ENCODE measurements around the gene RIC8B.

RIC8B gene

GRCh38 chr12:106758349-106759110 lies 16.0 kb upstream of the RIC8B start:
- no peak for DNase-seq (ENCODE audit: low read depth)
- TF ChIP-seq, protein P1, sequence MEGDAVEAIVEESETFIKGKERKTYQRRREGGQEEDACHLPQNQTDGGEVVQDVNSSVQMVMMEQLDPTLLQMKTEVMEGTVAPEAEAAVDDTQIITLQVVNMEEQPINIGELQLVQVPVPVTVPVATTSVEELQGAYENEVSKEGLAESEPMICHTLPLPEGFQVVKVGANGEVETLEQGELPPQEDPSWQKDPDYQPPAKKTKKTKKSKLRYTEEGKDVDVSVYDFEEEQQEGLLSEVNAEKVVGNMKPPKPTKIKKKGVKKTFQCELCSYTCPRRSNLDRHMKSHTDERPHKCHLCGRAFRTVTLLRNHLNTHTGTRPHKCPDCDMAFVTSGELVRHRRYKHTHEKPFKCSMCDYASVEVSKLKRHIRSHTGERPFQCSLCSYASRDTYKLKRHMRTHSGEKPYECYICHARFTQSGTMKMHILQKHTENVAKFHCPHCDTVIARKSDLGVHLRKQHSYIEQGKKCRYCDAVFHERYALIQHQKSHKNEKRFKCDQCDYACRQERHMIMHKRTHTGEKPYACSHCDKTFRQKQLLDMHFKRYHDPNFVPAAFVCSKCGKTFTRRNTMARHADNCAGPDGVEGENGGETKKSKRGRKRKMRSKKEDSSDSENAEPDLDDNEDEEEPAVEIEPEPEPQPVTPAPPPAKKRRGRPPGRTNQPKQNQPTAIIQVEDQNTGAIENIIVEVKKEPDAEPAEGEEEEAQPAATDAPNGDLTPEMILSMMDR (IDR thresholded peaks at IDR 0.05; ENCODE audit: control insufficient read depth, extremely low read depth, insufficient read depth) = no peak
- no peak overlapping the region for H3K4me3 ChIP-seq (ENCODE audit: low read depth, low read length)

GRCh38 chr12:106759526-106760183 lies 14.8 kb upstream of the RIC8B start:
- TF ChIP-seq, protein P1 (IDR thresholded peaks at IDR 0.05; ENCODE audit: control insufficient read depth, extremely low read depth, insufficient read depth) = no peak
- DNase-seq (ENCODE audit: low read depth) = no peak
- no peak overlapping the region for H3K4me3 ChIP-seq (ENCODE audit: low read depth, low read length)

GRCh38 chr12:106760184-106760531 lies 14.3 kb upstream of the RIC8B start:
- TF ChIP-seq, protein P1 (IDR thresholded peaks at IDR 0.05; ENCODE audit: control insufficient read depth, extremely low read depth, insufficient read depth) = no peak
- H3K4me3 ChIP-seq (ENCODE audit: low read depth, low read length) = no peak overlapping the region
- DNase-seq (ENCODE audit: low read depth) = no peak

- TF ChIP-seq, protein P1 (IDR thresholded peaks at IDR 0.05; ENCODE audit: control insufficient read depth, extremely low read depth, insufficient read depth) = no peak
- DNase-seq (ENCODE audit: low read depth) = no peak
- H3K4me3 ChIP-seq (ENCODE audit: low read depth, low read length) = no peak overlapping the region
Observed at GRCh38 chr12:106764220-106764619, 10.3 kb upstream of the RIC8B start.

DNA sequence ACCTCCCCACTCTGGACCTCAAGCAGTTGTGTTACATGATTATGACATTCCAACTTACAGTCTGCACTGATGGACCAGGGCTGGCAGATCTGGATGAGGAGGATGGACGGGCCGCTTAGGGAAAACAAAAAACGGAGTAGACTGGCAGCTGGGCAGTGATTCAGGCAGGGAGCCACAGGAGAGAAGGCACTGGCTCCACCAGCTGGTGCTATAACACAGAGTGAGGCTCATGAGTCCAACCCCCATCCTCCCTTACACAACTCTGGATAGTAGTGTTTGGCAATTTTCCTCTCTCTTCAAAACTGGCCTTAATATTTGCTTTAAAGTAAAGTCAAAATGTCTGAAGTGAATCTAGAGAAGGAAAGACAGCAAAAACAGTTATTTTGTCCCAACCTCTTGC lies 9.7 kb upstream of the RIC8B start:
- TF ChIP-seq, protein P1 (IDR thresholded peaks at IDR 0.05; ENCODE audit: control insufficient read depth, extremely low read depth, insufficient read depth) = peak; percentile 9; the same call in 1 of the 2 replicates
- DNase-seq (ENCODE audit: low read depth) = no peak
- H3K4me3 ChIP-seq (ENCODE audit: low read depth, low read length) = no peak overlapping the region

DNA sequence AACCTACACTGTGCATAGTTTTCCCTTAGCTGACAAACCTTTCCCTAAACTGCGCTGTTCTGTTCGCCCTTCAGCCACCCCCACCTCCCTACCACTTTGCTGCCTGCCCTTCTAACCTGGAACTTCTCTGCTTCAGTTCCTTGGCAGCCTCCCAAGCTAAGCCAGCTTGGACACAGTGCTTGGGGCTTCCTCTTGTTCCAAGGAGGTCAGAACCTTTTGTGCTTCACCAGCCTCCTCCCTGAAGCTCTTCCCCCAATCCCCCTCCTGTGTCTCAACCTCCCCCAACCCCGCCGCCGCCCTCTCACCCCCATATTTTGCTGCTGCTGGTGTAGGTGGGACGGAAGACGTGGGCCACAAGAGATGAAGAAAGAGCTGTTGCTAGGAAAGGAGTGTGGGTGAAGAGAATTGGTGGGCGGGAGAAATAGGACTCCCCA lies 8.1 kb upstream of the RIC8B start:
- H3K4me3 ChIP-seq (ENCODE audit: low read depth, low read length) = no peak overlapping the region
- no peak for DNase-seq (ENCODE audit: low read depth)
- TF ChIP-seq, protein P1 (IDR thresholded peaks at IDR 0.05; ENCODE audit: control insufficient read depth, extremely low read depth, insufficient read depth) = no peak

Measured in LNCaP clone FGC (cell line).